GM21360 (cell line): ENCODE results near the gene EEF1AKMT1.
"Not testable (repeated sequence)": the region's sequence is repeated elsewhere in the genome, so short reads cannot be mapped to it uniquely, and the experiment has no call there.

Experiments used
- ATAC-seq: cut with Tn5 transposase; IDR thresholded peaks from one replicate; pipeline ENCODE4 v1.9.1; 2021; ENCODE audit warnings: mild to moderate bottlenecking, moderate library complexity; ENCODE audit not compliant: unreplicated experiment

EEF1AKMT1 gene

DNA sequence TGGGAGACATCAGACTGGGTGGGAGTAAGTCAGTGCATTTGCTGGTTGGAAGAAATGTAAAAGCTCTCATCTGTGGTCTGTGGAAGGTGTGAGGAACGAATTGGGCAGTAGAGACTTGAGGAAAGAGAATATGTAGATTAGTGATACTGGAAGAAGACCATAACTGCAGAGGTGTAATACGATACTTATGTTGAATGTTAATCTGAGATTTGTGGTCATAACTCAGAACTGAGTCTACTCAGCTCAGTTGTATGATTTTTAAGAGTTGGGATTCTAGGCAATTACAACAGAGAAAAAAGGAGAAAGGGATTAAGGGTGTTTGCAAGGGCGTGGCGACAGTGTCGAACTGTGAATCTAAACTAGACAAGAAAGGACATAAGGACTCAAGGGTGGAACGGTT, 73.5 kb downstream of the EEF1AKMT1 start:
- no peak for ATAC-seq

GRCh38 chr13:20699715-20700114, 74.0 kb downstream of the EEF1AKMT1 start:
- ATAC-seq, result no peak

DNA sequence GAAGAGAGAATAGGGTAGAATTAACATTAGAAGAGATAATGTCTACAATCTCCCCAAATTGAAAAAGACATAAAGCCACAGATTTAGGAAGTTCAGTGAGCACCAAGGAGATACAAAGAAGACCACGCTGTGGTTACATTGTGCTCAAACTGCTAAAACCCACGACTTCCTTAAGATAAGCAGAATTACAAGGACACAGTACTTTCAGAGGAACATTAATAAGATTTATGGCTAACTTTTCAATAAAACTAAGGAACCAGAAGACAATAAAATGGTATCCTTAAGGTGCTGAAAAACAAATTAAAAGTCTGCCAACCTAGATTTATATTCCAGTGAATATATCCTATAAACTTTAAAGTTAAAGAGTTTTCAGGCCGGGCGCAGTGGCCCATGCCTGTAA, 77.7 kb downstream of the EEF1AKMT1 start:
- ATAC-seq, result no peak

- ATAC-seq, result no peak
These were observed 82.1 kb downstream of the EEF1AKMT1 start for GRCh38 chr13:20691616-20692015.

DNA sequence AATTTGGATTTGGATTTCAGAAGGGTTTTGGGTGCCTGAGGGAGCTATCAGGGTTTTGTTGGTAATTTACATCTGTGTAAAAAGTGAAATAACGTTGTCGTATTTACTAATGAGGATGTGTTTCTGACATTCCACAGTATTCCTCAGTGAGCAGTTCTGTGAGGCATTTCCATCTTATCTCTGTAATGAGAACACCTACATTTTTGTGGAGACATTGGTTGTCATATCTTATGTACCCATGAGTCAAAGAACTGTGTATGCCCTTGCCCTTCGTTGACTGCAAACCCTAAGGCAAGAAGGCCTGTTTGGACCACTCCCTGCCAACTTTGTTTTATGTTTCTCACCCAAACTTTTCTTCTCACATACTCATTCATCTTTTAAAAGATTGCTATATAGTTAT, 84.5 kb downstream of the EEF1AKMT1 start:
- no peak for ATAC-seq

GRCh38 chr13:20686863-20687579, 86.7 kb downstream of the EEF1AKMT1 start:
- ATAC-seq, result no peak

- no peak for ATAC-seq
These were observed 87.6 kb downstream of the EEF1AKMT1 start for GRCh38 chr13:20686167-20686566.

- ATAC-seq, result no peak
These were observed 88.7 kb downstream of the EEF1AKMT1 start for GRCh38 chr13:20685092-20685491.

GRCh38 chr13:20684546-20684945, 89.2 kb downstream of the EEF1AKMT1 start:
- ATAC-seq, result no peak

- ATAC-seq, result no peak
These were observed 89.7 kb downstream of the EEF1AKMT1 start for GRCh38 chr13:20684041-20684440.

- no peak for ATAC-seq
These were observed 91.7 kb downstream of the EEF1AKMT1 start for GRCh38 chr13:20682061-20682460.

GRCh38 chr13:20681481-20681880, 92.3 kb downstream of the EEF1AKMT1 start:
- not testable (repeated sequence) for ATAC-seq

DNA sequence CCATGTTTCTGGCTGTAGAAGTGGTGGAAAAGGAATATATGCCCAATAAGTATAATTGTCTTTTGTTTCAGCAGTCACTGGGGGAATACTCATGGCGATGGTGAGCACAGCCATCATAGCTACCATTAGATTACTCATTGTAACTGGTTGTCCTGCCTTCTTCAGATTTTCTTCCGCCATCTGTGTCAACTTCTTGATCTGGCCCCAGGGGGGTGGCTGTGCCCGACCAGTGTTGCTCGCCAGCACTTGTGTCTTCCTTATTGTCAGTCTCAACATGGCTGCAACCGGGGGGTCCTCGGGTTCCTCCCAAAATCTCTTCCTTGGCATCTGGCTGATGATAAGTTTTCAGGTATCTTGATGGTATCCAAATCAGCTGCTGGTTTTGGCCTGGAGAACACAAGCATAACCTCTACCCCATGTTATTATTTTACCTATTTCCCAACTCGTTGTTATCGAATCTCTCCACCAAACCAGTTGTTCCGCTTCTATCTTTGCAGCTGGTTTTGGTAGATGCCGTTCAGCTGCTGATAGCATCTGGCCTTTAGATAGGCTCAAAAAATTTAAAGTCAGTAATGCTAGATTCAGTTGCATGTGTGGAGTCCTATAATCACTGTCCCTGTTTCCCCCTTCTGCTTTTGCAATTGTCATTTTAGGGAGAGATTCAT, 93.2 kb downstream of the EEF1AKMT1 start:
- ATAC-seq, result no peak

DNA sequence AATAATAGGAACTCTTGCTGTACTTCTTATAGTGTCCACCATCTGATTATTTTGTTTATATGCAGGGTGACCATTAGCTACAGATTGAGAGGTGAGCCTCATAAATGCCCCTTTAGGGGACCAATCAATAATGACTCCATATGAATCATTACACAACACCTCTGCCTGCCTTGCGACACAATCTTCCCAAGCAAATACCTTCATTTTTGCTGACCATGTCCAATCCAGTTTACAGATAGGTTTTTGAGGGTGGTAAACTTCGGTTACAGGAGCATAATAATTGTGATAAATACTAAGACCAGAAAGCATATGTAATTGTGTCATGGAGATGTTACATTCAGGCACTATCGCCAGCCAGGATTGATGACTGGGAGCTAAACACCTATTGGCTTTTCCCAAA, 93.9 kb downstream of the EEF1AKMT1 start:
- no peak for ATAC-seq
